ENCODE results near the gene EXOC3L4.
"Not testable (repeated sequence)": the region's sequence is repeated elsewhere in the genome, so short reads cannot be mapped to it uniquely, and the experiment has no call there.

Gene EXOC3L4

GRCh38 chr14:103102689-103103260 lies 8.2 kb downstream of the EXOC3L4 start:
- no peak overlapping the region for H3K27ac ChIP-seq
- H3K4me3 ChIP-seq, result no peak overlapping the region

DNA sequence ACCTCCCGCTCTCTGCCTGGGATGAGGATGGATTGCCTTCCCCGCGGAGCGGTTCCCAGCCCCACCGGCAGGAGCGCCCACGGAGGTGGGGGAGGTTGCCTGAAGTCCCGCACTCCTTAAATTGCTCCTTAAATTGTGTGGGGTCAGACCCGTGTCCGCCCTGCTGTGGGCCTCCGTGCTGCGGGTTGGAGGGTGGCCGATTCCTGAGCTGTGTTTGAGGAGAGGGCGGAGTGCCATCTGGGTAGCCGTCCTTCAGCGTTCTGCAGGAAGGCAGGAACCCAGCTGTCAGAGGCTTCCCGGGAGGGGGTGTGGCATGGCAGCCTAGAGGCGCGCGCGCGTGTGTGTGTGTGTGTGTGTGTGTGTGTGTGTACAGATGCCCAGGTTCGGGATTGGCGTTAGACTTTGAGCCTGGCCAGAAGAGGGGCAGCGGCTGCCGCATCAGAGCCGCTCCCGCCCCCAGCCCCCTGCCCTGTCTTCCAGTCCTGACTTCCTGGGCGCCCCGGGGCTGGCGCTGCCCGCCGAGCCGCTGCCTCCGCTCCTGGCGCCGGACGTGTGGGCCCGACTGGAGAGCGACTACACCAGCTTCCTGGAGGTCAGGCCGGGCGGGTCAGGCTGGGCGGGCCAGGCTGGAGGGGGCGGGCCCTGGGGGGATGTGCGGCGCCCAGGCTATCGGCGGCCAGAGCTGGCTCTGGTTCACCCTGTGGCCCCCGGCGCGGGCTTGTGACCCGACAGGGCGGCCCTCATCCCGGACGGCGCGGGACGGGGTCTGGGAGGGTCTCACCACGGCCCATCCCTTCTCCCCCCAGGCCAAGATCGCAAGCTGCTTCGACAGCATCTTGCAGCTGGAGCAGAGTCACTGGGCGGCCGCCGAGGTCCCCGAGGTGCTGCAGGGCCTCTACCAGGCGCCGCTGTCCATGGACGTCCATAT lies 9.2 kb downstream of the EXOC3L4 start:
- Histone ChIP-seq H3K4me3 (peak overlapping the region in 4 of 7 experiments; percentile 1 to 26 (median 16)), H3K27ac (no peak overlapping the region)

- peak overlapping the region in 1 of 7 experiments; percentile 17 for H3K4me3 ChIP-seq
- H3K27ac ChIP-seq, result no peak overlapping the region
Measured at GRCh38 chr14:103104389-103104653, 9.8 kb downstream of the EXOC3L4 start.

- peak overlapping the region in 1 of 7 experiments; percentile 17 for H3K4me3 ChIP-seq
Measured at GRCh38 chr14:103104654-103105452, 10.3 kb downstream of the EXOC3L4 start.

GRCh38 chr14:103105580-103106150 lies 11.1 kb downstream of the EXOC3L4 start:
- Histone ChIP-seq H3K4me3 (no peak overlapping the region), H3K27ac (no peak overlapping the region)

More at GRCh38 chr14:103104654-103105452, 10.3 kb downstream of the EXOC3L4 start:
- no peak overlapping the region for H3K27ac ChIP-seq

DNA sequence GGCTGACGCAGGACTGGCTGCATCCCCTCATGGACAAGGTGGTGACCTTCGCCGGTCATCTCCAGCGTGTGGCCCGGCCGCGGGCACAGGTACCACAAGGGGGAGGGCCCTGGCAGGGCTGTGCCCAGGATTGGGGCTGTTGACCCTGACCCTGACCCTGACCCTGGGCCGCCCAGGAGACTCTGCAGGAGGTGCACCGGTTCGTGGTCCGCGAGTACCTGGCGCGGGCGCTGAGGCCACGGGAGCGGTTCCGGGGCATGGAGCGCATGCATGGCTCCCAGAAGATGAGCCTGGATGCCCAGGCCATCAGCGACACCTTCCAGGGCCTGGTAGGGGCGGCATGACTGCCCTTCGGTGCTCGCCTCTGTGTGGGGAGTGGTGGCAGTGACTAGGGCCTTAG lies 12.9 kb downstream of the EXOC3L4 start:
- H3K4me3 ChIP-seq, result no peak overlapping the region
- no peak overlapping the region for H3K27ac ChIP-seq

- H3K27ac ChIP-seq, result no peak overlapping the region
Measured at GRCh38 chr14:103107941-103108748, 13.6 kb downstream of the EXOC3L4 start.

GRCh38 chr14:103108749-103109207 lies 14.3 kb downstream of the EXOC3L4 start:
- no peak overlapping the region for H3K4me3 ChIP-seq
- H3K27ac ChIP-seq, result no peak overlapping the region

More at GRCh38 chr14:103107941-103108748, 13.6 kb downstream of the EXOC3L4 start:
- no peak overlapping the region for H3K4me3 ChIP-seq

GRCh38 chr14:103109535-103110441 lies 15.3 kb downstream of the EXOC3L4 start:
- Histone ChIP-seq H3K4me3 (no peak overlapping the region), H3K27ac (peak overlapping the region in 5 of 21 experiments; percentile 8 to 48 (median 31))

DNA sequence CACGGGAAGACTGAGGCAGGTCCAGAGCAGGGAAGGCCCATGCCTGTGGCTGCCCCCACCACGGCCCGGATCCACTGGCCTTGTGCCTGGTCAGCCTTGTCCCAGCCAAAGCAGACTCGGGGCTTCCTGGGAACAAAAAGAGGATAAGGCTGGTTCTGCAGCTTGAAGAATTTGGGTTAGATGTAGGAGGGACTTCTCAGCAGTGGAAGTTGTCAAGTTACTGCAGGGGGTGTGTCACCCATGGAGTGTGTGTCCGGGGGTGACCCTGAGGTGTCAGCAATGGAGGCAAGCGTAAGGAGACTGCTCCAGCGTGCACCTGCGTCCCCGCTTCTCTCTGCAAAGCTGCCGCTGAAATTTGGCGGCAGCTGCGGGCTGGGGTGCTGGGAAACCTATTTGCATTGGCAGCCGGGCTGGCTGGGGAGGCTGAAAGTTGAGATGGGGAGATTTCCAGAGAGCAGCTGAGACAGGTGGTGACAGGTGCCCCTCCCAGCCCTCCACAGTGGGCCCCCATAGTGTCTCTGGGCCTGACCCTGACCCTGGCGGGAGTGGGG lies 16.2 kb downstream of the EXOC3L4 start:
- Histone ChIP-seq H3K4me3 (no peak overlapping the region), H3K27ac (peak overlapping the region in 6 of 21 experiments; percentile 23 to 57 (median 39))

- peak overlapping the region in 5 of 21 experiments; percentile 23 to 57 (median 40) for H3K27ac ChIP-seq
- no peak overlapping the region for H3K4me3 ChIP-seq
Measured at GRCh38 chr14:103111232-103111868, 16.8 kb downstream of the EXOC3L4 start.

- Histone ChIP-seq H3K27ac (peak overlapping the region in 2 of 21 experiments; percentile 11 to 30), H3K4me3 (no peak overlapping the region)
Measured at GRCh38 chr14:103112400-103113243, 18.1 kb downstream of the EXOC3L4 start.

DNA sequence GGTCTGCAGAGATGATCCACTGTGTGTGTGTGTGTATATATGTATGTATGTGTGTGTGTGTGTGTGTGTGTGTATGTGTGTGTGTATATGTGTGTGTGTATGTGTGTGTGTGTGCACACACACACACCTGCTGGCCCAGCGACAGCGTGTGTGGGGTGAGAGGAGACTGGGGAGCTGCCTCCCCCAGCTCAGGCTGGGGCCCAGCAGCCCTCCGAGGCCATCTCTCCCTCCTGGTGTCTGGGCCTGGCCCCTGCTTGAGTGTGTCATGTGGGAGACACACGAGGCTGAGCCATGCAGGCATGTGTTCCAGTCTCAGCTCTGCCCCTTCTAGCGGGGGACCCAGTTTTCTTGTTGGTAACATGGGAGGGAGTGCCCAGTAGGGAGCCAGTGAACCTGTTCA lies 18.8 kb downstream of the EXOC3L4 start:
- Histone ChIP-seq H3K4me3 (no peak overlapping the region), H3K27ac (no peak overlapping the region)

- peak overlapping the region in 1 of 21 experiments; percentile 62 for H3K27ac ChIP-seq
- H3K4me3 ChIP-seq, result no peak overlapping the region
Measured at GRCh38 chr14:103113774-103114173, 19.2 kb downstream of the EXOC3L4 start.

DNA sequence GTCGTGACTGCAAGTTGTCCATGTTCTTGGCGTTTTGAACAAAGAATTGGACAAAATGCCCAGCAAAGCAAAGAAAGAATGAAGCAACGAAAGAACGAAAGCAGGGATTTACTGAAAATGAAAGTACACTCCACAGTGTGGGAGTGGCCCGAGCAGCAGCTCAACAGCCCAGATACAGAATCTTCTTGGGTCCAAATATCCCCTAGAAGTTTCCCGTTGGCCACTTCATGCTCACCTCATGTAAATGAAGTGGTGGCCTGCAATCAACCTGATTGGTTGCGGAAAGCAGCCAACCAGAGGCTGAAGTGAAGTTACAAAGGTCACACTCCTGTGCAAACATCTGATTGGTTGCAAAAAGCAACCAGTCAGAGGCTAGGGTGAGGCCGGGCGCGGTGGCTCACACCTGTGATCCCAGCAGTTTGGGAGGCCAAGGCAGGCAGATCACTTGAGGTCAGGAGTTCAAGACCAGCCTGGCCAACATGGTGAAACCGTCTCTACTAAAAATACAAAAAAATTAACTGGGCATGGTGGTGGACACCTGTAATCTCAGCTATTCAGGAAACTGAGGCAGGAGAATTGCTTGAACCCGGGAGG lies 20.7 kb downstream of the EXOC3L4 start:
- H3K27ac ChIP-seq, result peak overlapping the region in 15 of 21 experiments; percentile 27 to 72 (median 51)
- H3K4me3 ChIP-seq, result not testable (repeated sequence)

Data from skin epidermis (tissue), 12 donors.